T-helper 1 cell (primary cell): ENCODE results near the gene USP34.
A peak's percentile ranks its signal among the peaks of the same experiment; 100 is the strongest.

Experiments used
- DNase-seq, 5 donors: peaks; one replicate each; pipeline ENCODE4 v3.0.0-alpha.2; 2012 to 2020

The USP34 gene

GRCh38 chr2:61145990-61146389, 324.9 kb downstream of the USP34 start:
- no peak for DNase-seq

GRCh38 chr2:61144697-61145268, 326.1 kb downstream of the USP34 start:
- peak; percentile 84 to 96 (median 89) for DNase-seq

- DNase-seq = no peak
Measured at GRCh38 chr2:61141151-61141550, 329.7 kb downstream of the USP34 start.

GRCh38 chr2:61138859-61139258, 332.0 kb downstream of the USP34 start:
- no peak for DNase-seq
